Fibroblast of skin of abdomen (primary cell): ENCODE results near the gene PRPSAP1.
A peak's percentile ranks its signal among the peaks of the same experiment; 100 is the strongest.
"Not testable (repeated sequence)": the region's sequence is repeated elsewhere in the genome, so short reads cannot be mapped to it uniquely, and the experiment has no call there.

Experiments
- DNase-seq: peaks from one replicate; pipeline ENCODE4 v3.0.0-alpha.2; 2013

The PRPSAP1 gene

GRCh38 chr17:76277300-76278267 lies 76.1 kb downstream of the PRPSAP1 start:
- DNase-seq: no peak

DNA sequence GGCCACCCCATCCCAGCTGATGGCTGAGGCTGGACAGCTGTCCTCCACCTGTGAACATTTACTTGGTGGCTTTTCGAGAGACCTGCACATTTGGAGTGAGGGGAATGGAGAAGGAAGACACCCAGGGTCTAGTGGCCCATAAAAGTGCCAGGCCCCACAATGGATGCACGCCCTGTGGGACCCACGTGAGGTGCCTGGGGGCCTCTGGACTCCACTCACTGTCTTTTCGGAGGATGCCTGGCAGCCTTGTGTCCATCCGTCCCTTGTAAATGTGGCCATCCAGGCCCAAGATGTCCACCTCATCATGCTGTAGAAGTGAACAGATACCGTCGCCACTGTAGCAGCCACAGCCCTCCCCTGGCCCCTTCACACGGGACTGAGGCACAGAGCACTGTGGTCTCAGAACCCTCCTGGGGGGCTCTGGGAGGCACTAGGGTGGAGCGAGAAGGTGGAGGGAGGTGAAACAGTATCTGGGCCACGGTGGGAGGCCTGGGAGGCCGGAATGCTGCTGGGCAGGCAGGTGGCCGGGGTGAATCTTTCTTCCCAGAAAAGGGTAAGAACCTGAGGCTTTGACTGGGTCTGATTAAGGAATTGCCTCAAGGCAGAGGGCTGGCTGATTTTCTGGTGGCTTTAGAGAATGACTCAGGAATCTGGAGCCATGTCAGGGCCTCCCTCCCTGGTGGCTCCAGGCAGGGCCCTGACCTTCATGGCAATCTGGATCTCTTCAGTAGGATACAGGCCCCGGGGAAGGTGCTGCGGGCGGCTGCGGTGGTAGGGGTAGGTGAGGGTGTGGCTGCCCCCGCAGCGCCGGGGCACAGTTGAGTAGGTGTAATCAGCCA lies 77.0 kb downstream of the PRPSAP1 start:
- DNase-seq: no peak

- no peak for DNase-seq
These were observed 77.7 kb downstream of the PRPSAP1 start for GRCh38 chr17:76276069-76276431.

DNA sequence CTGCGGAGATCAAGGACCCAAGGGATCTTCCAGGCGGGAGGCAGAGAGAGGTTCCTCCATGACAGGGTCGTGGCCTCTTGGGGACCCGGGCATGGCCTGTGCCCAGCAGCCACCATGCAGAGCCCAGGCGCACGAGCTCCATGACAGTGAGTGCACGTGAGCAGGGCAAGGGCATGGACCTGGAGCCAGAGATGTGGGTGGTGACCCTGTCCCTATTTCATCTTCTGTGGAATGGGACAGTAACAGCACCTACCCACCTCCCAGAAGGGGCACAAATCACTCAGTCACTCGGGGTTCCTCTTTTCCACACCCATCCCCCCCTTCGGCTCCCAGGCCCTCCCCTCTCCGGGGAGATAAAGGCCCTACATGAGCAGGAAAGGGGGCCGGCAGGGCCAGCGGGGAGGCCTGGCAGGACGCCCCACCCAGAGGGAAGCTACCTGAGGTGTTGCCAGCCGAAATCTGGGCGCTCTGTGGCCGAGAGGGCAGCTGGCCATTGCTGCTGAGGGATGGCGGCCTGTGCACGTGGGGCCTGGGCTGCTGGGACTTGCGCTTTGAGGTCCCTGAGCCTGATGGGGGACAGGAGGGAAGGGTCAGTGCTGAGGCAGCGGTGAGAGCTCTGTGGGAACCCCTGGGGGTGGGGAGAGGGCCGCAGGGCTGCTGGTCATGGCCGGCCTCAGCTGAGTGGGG lies 78.2 kb downstream of the PRPSAP1 start:
- no peak for DNase-seq

GRCh38 chr17:76274112-76274956 lies 79.4 kb downstream of the PRPSAP1 start:
- DNase-seq: no peak

DNA sequence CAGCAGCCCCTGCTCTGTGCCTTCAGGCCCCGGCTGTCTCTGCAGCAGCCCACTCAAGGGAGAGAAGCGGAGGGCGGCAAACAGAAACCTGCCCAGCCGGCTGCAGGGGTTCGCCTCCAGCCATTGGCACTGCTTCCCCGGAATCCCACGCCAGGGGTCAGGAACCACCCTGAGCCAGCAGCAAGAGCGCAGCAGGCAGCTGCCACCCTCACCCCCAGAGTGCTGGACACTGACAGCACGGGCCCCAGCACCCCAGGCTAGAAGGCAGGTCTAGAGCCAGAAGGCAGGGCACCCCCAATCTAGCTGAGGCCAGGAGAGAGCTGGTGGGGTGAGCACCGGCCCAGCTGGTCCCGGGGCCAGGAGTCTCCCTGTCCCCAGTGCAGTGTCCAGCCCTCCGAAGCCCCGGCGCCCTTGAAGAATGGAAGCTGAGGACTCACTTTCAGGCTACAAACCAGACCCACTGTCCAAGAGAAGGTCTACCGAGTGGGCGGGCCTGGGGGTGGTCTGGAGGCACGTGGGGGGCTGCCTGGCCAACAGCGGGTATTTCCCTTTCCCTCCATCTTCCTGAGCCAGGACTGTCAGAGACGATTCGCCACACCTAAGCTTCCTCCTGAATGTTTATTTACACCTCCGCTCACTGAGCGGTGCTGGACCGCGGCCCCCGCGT lies 80.1 kb downstream of the PRPSAP1 start:
- no peak for DNase-seq

- no peak for DNase-seq
These were observed 80.9 kb downstream of the PRPSAP1 start for GRCh38 chr17:76272541-76273444.

DNA sequence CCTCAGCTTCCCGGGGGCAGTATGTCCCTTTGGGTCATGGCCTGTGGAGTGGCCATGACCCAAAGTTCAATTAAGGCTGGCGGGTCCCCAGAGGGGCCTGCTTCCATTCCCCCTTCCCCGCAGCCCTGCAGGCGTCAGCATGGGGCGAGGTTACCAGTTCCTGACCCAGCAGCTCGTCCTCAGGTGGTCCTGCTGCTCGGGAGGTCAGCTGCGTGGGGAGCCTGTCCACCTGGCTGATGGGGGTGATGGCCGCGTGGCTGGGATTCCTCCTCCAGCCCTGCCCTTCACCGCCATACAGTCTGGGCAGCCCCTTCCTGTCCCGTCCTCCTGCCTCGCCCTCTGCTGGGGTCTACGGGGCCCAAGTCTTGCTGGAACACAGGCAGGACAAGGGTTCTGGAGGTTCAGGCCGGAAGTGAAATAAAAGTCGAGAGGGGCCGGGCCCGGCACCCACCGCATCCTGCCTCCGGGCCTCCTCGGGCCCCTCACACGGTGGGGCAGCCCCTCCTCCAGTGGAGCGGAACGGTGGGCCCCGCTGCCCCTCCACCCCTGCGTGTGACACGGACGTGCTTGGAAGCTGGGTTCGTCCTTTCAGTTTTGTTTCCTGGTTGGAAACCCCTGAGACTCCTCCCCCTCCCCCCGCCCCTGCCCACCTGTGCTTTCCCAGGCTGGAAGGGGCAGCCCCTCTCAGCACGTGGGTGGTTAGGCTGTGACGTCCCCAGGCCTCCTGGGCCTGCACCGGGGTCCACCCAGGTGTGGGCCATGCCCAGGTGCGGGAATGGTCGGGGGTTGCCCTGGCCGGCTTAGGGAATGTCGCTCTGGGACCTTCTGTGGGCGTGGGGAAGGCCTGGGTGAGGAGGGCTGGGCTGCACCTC lies 81.8 kb downstream of the PRPSAP1 start:
- no peak for DNase-seq

DNA sequence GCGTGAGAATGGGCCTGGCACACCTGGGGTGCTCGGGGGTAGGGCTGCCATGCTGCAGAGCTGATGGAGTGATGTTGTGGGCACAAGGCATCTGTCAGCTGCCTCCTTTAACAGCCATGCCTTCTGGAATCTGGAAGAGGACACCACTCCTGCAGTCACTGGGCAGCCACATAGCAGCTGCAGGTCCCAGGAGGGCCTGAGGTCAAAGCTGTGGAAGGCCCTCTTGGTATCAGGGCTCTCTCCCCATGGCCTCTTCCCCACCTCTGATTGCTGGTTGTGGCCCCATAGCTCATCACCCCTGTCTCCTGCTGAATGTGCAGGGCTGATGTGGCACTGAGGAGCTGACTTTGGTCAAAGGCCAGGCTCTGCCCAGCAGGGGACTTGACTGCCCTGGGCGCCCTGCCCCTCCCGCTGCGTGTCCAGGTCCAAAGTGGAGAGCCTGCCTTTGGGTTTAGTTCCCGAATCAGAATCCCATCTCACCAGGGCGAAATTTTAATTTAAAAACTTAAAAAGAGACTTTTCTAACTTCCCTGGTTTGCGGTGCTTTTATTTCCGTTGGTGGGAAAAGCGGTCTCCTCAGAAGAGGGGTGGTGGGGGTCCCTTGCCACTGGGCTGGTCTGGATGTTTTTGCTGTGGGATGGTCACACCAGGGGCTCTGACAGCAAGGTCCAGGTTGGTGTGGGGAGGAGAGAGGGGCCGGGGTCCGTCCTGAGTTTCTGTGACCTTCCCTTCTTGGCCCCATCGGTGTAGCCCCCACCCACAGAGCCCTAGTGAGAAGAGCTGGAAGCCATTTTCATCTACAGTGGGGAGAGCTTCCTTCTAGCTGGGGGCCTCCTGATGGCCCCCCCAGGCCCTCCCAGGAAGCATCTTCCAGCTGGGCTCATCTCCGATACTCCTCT lies 82.7 kb downstream of the PRPSAP1 start:
- no peak for DNase-seq

- DNase-seq: no peak
These were observed 83.6 kb downstream of the PRPSAP1 start for GRCh38 chr17:76270127-76270592.

GRCh38 chr17:76268991-76269981 lies 84.4 kb downstream of the PRPSAP1 start:
- DNase-seq: no peak

DNA sequence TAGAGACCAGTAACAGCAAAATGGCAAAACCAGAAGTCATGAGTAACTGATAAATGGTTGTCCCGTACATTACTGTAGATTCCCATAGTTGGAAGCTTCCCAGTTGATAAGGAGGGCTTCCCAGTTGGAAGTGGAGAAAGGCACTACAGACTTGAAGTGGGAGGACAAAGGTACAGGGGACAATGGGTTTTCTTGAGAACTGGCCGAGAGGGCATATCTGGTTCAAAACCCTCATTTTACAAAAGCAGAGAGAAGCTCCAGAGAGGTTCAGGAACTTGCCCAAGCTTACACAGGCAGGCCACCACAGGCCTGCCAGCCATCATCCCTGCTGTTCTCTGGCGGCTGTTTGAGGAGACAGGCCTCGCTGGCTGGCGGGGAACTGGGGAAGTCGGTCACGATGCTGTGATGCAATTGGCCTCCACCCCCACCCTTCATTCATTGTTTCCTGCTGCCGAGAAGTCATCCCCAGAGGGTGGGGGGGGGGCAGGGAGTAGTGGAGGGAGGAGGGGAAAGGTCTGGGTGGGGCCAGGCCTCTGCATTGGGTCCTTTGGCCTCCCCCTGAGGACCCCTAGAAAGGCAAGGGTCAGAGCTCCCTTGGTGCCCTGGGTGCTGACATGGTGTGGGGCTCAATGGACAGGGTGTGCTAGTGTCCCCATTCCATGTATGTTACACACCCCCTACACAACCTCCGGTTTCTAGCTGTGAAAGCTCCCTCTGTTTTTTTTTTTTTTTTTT lies 85.5 kb downstream of the PRPSAP1 start:
- peak; percentile 77 for DNase-seq

GRCh38 chr17:76267581-76268001 lies 86.1 kb downstream of the PRPSAP1 start:
- DNase-seq: not testable (repeated sequence)

- DNase-seq: no peak
These were observed 86.6 kb downstream of the PRPSAP1 start for GRCh38 chr17:76267051-76267576.

DNA sequence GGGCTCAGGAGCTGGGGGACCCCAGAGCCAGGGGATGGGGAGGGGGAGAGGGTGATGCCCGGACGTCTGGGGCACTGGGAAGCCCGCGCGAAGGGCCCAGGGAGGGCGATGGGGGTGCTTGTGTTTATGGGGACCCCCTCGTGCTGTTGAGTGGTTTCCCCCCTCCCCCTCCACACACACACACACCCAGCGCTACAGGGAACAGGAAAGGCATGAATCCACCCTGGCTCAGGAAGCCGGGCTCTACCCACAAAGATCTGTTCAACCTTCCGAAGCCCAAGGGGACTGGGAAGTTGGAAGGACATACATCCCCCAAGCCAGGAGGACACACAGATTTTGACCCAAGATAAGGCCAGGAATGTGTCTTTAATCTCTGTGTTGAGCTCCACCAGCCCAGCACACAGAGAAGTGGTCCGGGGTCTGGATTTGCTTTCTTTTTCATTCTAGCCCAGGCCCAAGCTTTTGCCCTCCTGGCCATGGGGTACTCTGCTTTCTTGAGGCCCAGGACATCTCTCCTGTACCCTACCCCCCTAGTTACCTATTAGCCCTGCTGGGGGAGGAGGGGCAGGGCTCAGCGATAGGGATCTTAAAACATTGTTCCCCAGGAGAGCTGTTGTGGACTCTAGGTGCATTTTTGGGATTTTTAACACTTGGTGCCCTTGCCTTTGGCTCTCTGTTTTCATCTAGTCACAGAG lies 87.3 kb downstream of the PRPSAP1 start:
- peak; percentile 31 for DNase-seq
